GM20431 (cell line): ENCODE measurements around the gene ZFR2.

ENCODE experiments used
- in situ Hi-C: fragments of 300-500 bp; cut with MseI, MboI; formaldehyde crosslinking; loops from one replicate; pipeline ENCODE4 v1.15.0; 2020; ENCODE audit warnings: low sequenced_read_pairs; ENCODE audit not compliant: unreplicated experiment

The ZFR2 gene

DNA sequence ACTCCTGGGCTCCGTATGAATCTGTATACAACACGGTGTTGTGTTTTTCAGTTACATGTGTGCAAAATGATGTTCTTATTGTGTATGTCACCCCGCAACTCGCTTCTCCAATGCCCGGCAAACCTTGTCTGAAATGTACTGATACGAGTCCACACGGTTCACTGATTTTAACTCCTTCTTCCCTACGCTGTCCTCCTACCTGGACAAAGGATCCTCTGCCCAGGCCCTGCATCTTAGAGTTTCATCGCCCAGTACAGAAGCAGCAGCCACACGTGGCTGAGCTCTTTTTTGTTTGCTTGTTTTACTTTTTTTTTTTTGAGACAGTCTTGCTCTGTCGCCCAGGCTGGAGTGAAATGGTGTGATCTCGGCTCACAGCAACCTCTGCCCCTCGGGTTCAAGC, 28.9 kb downstream of the ZFR2 start:
- in situ Hi-C loops = no loop called here

DNA sequence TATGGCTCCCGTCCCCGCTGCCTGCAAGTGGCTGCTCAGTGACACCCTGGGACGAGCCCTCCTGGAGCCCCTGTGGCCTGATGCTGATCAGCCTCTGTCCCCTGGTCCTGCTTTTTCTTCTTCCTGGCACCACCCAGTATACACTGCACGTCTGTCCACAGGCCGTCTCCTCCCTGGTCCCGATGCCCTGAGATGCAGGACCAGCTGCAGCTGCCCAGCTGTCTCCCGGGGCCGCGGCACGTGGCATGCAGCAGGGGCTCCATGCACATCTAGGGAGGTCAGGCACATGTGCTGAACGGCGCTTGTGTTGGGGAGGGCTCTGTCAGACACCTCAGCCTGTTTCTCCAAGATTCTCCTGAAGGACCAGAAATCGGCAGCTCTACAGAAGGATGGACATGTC, 30.2 kb downstream of the ZFR2 start:
- in situ Hi-C loops = no loop called here

DNA sequence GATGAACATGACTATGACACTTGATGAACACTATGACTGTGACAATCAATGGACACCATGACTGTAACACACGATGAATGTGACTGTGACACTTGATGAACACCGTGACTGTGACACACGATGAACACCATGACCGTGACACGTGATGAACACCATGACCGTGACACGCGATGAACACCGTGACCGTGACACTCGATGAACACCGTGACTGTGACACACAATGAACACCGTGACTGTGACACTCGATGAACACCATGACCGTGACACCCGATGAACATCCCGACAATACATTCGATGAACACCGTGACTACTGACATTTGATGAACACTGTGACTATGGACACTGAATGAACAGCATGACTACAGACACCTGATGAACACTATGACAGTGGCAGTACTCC, 30.9 kb downstream of the ZFR2 start:
- in situ Hi-C loops = no loop called here

DNA sequence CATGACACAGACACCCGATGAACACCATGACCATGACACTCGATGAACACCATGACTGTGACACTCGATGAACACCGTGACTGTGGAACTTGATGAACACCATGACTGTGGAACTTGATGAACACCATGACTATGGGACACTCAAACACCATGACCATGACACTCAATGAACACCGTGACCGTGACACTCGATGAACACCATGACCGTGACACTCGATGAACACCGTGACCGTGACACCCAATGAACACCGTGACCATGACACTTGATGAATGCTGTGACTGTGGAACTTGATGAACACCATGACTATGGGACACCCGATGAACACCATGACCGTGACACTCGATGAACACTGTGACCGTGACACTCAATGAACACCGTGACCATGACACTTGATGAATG, 31.5 kb downstream of the ZFR2 start:
- in situ Hi-C loops = no loop called here

DNA sequence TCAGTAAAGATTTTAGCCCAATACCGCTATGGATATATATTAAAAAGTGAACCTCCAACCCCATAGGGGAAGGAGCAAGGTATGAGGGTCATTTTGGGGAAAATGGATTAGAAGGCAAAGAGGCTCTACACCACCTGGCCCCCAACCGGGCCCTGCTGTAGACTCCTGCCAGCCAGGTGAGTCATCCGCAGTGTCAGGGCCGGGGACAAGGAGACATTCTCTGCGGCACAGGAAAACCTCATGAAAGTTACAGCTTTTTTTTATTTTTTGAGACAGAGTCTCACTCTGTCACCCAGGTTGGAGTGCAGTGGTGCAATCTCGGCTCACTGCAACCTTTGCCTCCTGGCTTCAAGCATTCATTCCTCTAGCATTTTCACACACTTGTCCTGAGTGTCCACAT, 32.0 kb downstream of the ZFR2 start:
- in situ Hi-C loops = no loop called here

DNA sequence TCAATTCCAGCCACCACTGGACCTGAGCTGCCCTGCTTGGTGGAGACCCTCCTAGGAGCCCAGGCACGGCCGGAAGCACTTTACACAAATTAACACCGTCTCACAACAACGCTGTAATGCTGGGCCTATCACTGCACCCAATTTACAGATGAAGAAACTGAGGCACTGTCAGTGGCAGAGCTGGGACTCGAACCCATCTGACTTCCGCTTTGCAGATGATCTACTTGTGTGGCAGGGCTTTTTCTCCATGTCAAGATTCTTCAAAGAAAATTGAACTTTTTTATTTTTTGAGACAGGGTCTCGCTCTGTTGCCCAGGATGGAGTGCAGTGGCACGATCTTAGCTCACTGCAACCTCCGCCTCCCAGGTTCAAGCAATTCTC, 33.8 kb downstream of the ZFR2 start:
- in situ Hi-C loops = no loop called here

DNA sequence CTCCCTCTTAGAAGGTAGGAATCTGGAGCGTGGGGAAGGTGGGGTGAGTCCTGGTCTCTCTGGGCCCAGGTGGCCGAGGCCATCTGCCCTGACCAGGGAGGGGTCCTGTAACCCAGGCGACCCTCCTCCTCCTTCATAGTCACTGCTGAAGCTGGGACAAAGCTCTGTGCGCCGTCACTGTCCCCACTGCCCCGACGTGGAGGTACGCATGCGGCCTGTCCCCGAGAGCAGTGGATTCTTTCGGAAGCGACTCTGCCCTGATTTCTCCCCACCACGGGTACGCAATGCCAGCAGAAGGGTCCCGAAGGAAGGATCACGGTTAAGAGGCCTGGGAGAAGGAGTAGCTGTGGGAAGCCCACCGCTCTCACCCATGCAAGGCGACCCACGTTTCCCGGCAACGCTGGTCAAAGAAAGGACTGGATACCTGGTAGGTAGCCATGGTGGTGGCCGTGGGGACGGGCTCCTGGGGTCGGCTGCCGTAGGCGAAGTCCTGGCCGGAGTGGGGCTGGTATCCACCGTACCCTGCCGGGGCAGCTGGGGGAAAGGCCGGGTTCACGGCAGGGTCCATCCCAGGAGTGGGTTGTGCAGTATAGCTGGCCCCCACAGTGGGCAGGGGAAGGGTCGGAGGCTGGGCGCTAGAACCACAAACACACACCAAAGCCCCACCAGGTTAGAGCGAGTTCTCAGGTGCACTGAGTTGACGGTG, 34.3 kb downstream of the ZFR2 start:
- in situ Hi-C loops = no loop called here

DNA sequence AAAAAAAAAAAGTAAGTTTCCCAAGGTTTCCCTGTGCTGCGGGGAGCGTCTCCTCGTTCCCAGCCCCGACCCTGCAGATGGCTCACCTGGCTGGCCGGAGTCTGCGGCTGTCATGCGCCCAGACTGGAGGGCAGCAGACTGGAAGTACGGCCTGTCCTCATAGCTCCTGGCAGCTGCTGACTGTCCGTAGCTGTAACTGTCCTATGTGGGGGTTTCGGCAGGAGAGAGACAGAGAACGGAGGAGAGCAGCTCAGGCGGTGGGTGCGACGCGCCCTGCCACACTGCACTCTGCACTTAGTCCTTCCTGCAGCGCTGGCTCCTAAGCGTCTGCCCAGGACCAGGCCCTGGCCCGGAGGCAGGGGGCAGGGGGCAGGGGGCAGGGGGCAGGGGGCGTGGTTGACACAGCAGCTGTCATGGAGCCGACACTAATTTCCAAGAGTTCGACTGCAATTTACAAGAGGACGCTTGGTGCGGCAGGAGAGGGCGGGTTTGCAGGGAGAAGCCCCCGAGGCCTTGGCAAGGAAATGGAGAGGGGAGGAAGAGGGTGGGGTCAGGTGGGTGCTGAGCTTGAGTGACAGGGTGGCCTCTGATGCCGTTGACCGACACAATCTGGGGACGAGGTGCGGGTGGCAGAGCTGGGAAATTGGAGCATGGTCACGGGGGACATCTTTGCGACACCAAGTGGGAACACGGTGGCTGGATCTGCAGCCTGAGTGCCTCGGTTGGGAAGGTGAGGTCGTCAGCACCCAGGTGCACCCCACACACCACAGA, 35.1 kb downstream of the ZFR2 start:
- in situ Hi-C loops = no loop called here

DNA sequence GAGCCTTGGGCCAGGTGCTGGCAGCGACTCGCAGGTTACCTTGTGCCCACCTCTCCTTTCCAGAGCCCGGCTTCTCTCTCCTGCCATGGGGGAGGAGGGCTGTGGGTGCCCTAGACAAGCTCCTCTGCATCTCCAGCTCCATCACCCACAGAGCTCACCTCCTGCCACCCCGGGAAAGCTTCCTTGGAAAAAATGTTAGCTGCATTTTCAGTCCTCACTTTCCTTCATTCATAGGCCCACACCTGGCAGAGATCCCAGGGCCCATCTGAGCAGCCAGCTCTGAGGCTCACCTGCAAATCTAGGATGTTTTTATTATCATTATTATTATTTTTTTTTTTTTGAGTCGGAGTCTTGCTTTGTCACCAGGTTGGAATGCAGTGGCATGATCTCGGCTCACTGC, 36.8 kb downstream of the ZFR2 start:
- in situ Hi-C loops = no loop called here

DNA sequence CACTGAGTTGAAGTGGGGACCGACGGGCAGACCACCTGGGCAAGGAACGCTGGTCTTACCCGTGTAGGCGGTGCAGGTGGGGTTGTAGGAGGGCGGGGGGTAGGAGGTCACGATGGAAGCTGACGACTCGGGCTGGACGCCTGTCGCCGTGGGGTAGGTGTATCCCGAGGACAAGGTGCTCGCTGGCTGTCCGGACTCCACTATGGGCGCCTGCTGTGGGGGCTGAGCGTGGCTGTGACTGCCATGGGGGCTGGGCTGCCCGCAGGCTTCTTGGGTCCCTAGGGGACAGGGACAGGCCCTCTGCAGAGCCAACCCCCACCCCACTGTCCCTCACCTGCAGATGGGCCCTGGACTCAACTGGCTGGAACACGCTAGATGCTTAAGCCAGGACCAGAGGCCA, 37.2 kb downstream of the ZFR2 start:
- in situ Hi-C loops = no loop called here

DNA sequence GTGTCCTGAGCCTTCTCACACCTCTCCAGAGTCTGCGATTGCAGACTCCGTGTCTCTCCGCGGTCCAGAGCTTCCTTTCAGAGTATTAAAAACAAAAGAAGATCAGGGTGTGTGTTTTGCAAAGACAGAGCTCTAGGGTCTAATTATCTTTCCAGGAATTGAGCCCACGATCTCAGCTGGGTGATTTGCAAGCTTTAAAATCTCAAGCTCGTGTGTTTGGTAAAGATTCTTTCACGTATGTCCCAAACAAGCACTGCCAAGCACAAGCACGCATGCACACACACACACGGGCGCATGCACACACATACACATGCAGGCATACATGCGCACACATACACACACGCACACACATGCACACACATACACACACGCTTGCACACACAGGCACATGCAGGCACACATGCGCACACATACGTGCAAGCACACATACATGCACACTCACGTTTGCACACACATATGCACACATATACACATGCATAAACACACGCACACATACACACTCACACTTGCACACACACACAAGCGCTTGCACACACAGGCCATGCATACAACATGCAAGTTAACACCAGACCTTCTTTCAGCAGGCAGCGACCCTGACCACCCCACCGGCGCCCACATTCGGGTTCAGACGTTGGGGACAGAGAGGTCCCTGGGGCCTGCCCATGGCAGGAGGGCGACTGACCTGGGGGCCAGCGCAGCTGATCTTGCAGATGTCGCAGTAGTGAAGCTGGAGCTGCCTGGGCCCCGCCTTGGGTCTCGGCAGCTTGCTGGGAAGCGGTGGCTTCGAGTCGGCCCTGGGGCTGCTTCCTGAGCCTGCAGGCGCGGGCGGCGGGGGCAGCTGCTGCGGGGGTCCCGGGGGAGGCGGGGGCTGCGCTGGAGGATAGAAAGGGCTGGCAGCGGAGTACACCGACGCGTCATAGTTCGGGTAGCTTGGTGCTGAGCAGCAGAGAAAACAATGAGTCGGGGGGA, 37.9 kb downstream of the ZFR2 start:
- in situ Hi-C loops = no loop called here

DNA sequence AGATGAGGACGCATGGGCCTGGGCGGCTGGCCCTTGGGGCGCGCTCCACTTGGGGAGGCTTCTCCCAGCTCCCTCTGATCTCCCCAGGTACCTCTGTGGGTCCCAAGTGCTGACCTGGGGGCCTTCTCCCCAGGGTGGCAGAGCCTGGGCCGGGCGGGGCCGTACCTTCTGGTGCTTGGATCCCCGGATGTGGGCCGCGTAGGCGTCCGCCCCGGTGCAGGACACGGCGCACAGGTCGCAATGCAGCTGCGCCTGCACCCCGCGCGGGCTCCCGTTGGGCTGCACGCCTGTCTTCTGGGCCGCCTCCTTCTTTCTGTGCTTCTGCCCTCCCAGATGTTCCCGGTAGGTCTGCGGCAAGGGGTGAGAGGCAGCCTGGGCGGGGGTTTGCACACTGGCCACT, 41.5 kb downstream of the ZFR2 start:
- in situ Hi-C loops = no loop called here

DNA sequence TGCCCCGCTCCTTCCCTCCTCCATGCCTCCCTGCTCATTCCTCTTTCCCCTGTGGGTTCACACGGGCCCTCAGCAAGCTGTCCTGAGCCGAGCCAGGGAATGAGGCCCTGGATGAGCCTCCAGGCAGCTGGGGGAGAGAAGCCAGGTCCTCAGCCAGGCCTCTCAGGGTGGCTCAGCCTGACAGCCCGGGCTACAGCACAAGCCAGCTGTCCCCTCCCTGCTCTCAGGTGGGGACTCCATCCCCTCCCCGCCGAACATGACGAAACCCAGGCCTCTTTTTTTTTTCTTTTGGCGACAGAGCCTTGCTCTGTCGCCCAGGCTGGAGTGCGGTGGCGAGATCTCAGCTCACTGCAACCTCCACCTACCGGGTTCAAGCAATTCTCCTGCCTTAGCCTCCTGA, 42.7 kb downstream of the ZFR2 start:
- in situ Hi-C loops = no loop called here

DNA sequence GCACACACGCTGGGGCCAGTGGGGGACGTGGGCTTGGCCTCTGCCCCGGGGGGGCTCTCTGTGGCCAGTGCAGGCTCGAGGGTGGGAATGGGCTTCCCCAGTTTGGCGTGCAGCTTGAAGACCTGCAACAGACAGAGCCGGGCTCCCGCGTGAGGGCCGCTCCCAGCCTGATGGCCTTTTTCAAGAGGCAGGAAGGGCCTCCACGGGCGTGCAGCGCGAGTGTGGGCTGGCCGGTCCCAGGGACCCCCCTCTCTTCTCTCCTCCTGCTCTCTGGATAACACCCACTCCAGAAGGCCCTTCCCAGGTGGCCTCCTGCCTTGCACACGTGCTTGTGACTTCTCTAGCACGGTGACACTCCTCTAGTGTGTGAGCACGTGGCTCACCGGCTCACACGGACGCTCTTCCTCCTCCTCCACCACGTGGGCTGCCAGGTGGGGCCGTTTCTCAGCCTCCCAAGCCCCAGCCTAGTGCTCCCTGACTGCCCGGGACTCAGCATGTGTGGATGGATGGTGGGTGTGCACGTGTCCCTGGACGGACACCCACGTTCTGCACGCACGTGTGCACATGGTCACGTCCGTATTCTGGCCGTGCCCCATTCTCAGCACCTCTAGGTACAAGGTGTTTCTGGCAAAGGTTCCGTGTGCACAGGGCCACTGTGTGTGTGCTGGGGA, 43.4 kb downstream of the ZFR2 start:
- in situ Hi-C loops = no loop called here

DNA sequence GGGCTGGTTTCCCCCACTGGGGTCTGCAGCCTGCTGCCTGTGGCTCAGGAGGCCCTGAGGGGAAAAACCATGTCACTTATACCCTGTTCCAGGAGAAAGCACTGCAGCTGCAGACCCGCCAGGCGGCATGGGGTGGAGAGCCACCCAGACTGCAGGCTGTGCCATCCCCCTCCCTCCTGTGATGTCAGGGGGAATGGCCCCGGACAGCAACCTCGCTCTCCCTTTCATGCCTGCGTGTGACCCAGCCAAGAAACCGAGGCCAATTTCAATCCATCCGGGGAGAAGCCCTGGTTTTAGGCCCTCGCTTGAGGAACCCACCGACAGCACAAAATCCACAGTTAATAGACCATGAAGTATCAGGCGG, 45.5 kb downstream of the ZFR2 start:
- in situ Hi-C loops = no loop called here

DNA sequence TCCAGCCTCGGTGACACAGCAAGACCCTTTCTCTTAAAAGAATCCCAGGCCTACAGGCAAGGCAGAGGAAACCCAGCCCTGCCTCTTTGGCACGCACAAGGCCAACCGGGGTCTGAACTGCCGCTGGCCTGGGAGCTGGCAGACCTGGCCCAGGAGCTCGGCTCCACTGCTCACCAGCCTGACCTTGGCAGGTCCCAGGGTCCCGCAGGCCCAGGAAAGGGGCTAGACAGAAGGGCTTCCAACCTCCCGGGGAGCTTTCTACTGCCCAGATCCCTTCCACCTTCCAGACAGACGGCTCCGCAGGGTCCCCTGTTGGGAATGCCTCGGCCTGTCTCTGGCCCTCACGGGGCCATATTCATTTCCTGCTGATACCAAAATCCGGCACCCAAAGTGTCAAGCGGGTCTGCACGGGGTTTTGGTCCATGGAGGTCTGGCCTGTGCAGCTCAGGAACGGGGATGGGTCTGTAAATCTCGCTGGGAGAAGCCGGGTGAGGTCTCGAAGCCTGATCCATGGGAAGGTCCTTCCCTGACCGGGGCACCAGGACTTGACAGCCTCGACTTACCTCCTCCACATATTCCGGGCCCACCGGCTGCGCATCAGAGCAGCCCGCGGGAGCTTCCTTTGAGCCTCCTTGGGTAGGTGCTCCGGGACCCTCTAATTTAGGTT, 46.0 kb downstream of the ZFR2 start:
- in situ Hi-C loops = no loop called here

DNA sequence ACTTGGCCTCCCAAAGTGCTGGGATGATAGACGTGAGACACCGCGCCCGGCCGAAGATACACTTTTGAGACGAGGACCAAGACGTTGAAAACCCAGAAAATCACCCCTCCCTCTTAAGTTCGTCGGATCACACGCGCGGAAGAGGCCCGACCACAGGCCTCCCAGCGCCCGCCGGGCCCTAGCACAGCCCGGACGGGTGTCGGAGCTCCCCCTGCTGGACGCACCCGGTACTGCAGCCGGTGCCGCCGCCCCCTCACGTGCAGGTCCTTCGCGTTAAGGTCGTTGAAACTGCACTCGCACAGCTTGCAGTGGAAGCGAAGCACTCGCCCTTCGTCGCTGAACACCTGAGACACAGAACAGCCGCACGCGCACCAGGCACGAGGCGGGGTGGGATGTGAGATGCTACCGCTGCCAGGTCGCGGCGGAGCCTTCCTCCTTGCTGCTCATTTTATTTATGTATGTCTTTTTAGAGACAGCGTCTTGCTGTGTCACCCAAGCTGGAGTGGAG, 46.9 kb downstream of the ZFR2 start:
- in situ Hi-C loops = no loop called here

DNA sequence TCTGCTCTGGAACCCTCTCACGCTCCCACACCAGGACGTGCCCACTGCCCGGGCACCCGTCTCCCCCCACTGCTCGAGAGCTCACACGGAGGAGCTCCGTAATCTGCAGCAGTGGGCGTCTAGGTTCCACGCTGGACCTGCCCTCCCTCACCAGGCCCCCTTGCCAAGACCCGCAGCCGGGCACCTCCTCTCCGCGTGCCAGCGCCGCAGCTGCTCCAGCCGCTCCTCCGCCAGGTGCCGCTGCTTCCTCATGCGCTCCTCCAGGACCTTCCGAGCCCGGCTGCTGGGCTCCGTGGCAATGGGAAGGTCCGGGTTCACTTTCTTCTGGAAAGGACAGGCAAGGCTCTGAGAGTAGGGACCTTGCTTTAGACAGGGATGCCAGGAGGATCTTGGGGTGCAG, 47.7 kb downstream of the ZFR2 start:
- in situ Hi-C loops = no loop called here

DNA sequence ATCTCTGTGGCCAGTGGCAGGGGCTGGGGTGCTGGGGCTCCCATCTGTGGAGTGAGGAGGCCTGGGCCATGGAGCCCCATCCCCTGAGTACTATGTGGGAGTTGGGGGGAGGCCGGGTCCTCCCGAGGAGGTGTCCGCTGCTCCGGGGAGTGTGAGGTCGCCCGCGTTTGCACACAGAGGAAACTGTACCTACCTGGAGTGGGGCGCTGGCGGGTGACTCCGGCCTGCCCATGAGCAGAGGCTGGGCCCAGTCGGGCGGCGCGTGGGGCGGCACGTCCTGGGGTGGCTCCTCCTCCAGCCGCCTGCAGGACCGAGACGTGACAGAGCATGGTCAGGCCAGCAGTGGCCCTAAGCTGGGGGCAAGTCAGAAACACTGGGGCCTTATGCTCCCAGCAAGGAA, 48.8 kb downstream of the ZFR2 start:
- in situ Hi-C loops = no loop called here

DNA sequence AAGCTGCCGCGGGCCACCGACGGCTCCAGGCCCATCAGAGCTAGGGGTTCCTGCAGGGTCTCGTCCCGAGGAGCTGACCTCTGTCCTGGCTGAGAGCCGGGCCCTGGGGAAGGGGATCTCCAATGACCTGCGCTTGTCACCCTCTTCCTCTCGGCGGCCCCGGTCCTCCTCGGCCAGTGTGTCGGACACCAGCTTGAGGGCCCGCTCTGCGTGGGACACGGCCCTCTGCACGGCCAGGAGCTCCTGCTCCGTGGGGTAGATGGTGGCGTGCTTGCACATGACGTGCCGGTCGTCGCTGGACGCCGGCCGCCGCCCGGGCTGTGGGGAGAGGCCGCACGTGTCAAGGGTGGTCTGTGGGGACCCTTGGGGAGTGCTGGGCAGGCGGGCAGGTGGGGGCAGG, 49.9 kb downstream of the ZFR2 start:
- in situ Hi-C loops = no loop called here
